Kidney (tissue), 14 donors: Measurements from ENCODE around the gene KLRC2. TPM values are rescaled to one million over a fixed set of nuclear protein-coding genes. Genes with fewer than 3 reads are reported as not detected.

Source experiments
- DNase-seq, 5 donors: peaks; one replicate each; pipeline ENCODE4 v3.0.0-alpha.2; 2013 to 2020
- FAIRE-seq: peaks from 2 replicates; lab custom pipeline; 2012; peaks lifted over from hg19 to GRCh38; lab: Jason Lieb, UNC
- H3K27ac ChIP-seq, 2 donors: one replicate each; pipeline ENCODE4 v1.7.0; 2013; ENCODE audit warnings: low read depth in 2 of 2, low read length in 2 of 2, inconsistent platforms in 1 of 2
- H3K27me3 ChIP-seq: one replicate; pipeline ENCODE4 v1.7.1; 2013; ENCODE audit warnings: low read length, inconsistent platforms; ENCODE audit not compliant: control insufficient read depth, insufficient read depth
- H3K36me3 ChIP-seq, 3 donors: one replicate each; pipeline versions ENCODE4 v1.7.0 to v1.7.1; 2013; ENCODE audit warnings: low read length in 3 of 3, control low read depth in 1 of 3, inconsistent platforms in 1 of 3; ENCODE audit not compliant: insufficient read depth in 3 of 3, control insufficient read depth in 2 of 3
- H3K4me1 ChIP-seq, 3 donors: one replicate each; pipeline versions ENCODE4 v1.7.0 to v1.7.1; 2013; ENCODE audit warnings: low read length in 3 of 3, inconsistent platforms in 1 of 3, low read depth in 1 of 3; ENCODE audit not compliant: control insufficient read depth in 2 of 3, insufficient read depth in 2 of 3
- H3K4me3 ChIP-seq, 3 donors: one replicate each; pipeline versions ENCODE4 v1.7.0 to v1.8.1; 2013; ENCODE audit warnings: low read length in 3 of 3, control low read depth in 1 of 3, inconsistent platforms in 1 of 3
- H3K9ac ChIP-seq, 3 donors: one replicate each; pipeline versions ENCODE4 v1.7.0 to v1.7.1; 2013; ENCODE audit warnings: low read length in 3 of 3, control low read depth in 1 of 3, inconsistent platforms in 1 of 3
- H3K9me3 ChIP-seq, 3 donors: one replicate each; pipeline versions ENCODE4 v1.7.0 to v1.7.1; 2013; ENCODE audit warnings: low read length in 3 of 3, control low read depth in 1 of 3, inconsistent platforms in 1 of 3; ENCODE audit not compliant: control insufficient read depth in 2 of 3, insufficient read depth in 1 of 3
- CTCF ChIP-seq: IDR thresholded peaks from 3 replicates; pipeline ENCODE4 v1.5.1; 2012; ENCODE audit warnings: mild to moderate bottlenecking, moderate library complexity, borderline replicate concordance; ENCODE audit not compliant: insufficient read depth; ENCODE audit errors: extremely low read depth
- intact Hi-C: fragments of 100-400 bp; cut with DNase I; formaldehyde crosslinking; loops from one replicate; pipeline ENCODE4 v1.11.1; 2022
- polyA plus RNA-seq: library from polyadenylated mRNA; stranded (reverse); fragments of 350-450 nt; fragmentation: Illumina TruSeq; extraction: RNeasy Lipid Tissue Mini Kit (QIAGEN cat#74804); gene quantifications from one replicate; pipeline ENCODE4 v1.2.3, GENCODE V29; 2014; ENCODE audit warnings: low read depth, low replicate concordance; ENCODE audit not compliant: insufficient read depth
- total RNA-seq: library from RNA; stranded (reverse); fragmentation: NEBNext Ultra II Directional; extraction: Animal tissue kit (Norgen Biotek cat#: 25700); gene quantifications from one replicate; pipeline ENCODE4 v1.2.1, GENCODE V29; 2021
- donor health status: control.
- donor health status: control.
- donor health status: control.
- donor health status: control.
- donor health status: control.
- donor health status: DM: yes; HTN: yes; CAD: no.
- donor health status: Normal renal cell carcinoma (clear cell type).

KLRC2 gene
- total and polyA plus RNA-seq, 2 donors from 2014 or later, result 0.50 TPM; not detected in 1

GRCh38 chr12:10385166-10385613, 50.6 kb downstream of the KLRC2 start:
- Histone ChIP-seq H3K36me3 (no peaks in the 10 kb centered on the region), H3K27ac (no peak overlapping the region), H3K9ac (no peak overlapping the region), H3K4me1 (no peaks in the 10 kb centered on the region), H3K27me3 (no peaks in the 10 kb centered on the region), H3K9me3 (no peaks in the 10 kb centered on the region), H3K4me3 (no peak overlapping the region)
- no peak for DNase-seq
- TF ChIP-seq CTCF, result no peak
- FAIRE-seq, result no peak
- intact Hi-C loops, result no loop called here

- Histone ChIP-seq H3K9me3 (no peaks in the 10 kb centered on the region), H3K27ac (no peak overlapping the region), H3K36me3 (no peaks in the 10 kb centered on the region), H3K4me1 (no peaks in the 10 kb centered on the region), H3K9ac (no peak overlapping the region), H3K4me3 (no peak overlapping the region), H3K27me3 (no peaks in the 10 kb centered on the region)
- TF ChIP-seq CTCF, result no peak
- FAIRE-seq (no peak), DNase-seq (no peak)
- intact Hi-C loops, result no loop called here
These were observed 51.6 kb downstream of the KLRC2 start for GRCh38 chr12:10384191-10384590.

GRCh38 chr12:10381928-10382628, 53.7 kb downstream of the KLRC2 start:
- intact Hi-C loops, result no loop called here
- Histone ChIP-seq H3K36me3 (no peaks in the 10 kb centered on the region), H3K9me3 (no peaks in the 10 kb centered on the region), H3K9ac (no peak overlapping the region), H3K4me3 (no peak overlapping the region), H3K27me3 (no peaks in the 10 kb centered on the region), H3K27ac (no peak overlapping the region), H3K4me1 (no peaks in the 10 kb centered on the region)
- no peak for FAIRE-seq
- peak in 1 of 5 donors; percentile 35 for DNase-seq
- TF ChIP-seq CTCF, result no peak

Other genes with a start within 250 kb of the KLRC2 start
- gene GABARAPL1, start 223.1 kb downstream of the KLRC2 start, total RNA-seq, result 142 TPM
- gene GABARAPL1, start 223.1 kb downstream of the KLRC2 start, polyA plus RNA-seq, result 454 TPM
- 5.5 TPM for gene KLRD1, start 128.1 kb downstream of the KLRC2 start, total RNA-seq
- 0.37 TPM for gene KLRD1, start 128.1 kb downstream of the KLRC2 start, polyA plus RNA-seq
- 5.2 TPM for gene KLRK1, start 46.0 kb downstream of the KLRC2 start, total RNA-seq
- gene KLRK1, start 46.0 kb downstream of the KLRC2 start, polyA plus RNA-seq, result 0.75 TPM
- gene KLRC4, start 26.3 kb downstream of the KLRC2 start, total RNA-seq, result 1.4 TPM
- not detected for gene KLRC4, start 26.3 kb downstream of the KLRC2 start, polyA plus RNA-seq
- 0.72 TPM for gene KLRC3, start 15.4 kb downstream of the KLRC2 start, total RNA-seq
- gene KLRC3, start 15.4 kb downstream of the KLRC2 start, polyA plus RNA-seq, result not detected
- gene KLRC1, start 17.4 kb upstream of the KLRC2 start, total RNA-seq, result 1.4 TPM
- gene KLRC1, start 17.4 kb upstream of the KLRC2 start, polyA plus RNA-seq, result not detected
- 1.5 TPM for gene EIF2S3B, start 69.9 kb upstream of the KLRC2 start, total RNA-seq
- not detected for gene EIF2S3B, start 69.9 kb upstream of the KLRC2 start, polyA plus RNA-seq
- gene MAGOHB, start 177.6 kb upstream of the KLRC2 start, total RNA-seq, result 20.0 TPM
- gene MAGOHB, start 177.6 kb upstream of the KLRC2 start, polyA plus RNA-seq, result 31.7 TPM
- gene STYK1, start 238.0 kb upstream of the KLRC2 start, total RNA-seq, result 1.6 TPM
- 0.58 TPM for gene STYK1, start 238.0 kb upstream of the KLRC2 start, polyA plus RNA-seq